GM12864 (cell line): Measurements from ENCODE around the gene FFAR3.
"Not testable (repeated sequence)": the region's sequence is repeated elsewhere in the genome, so short reads cannot be mapped to it uniquely, and the experiment has no call there.

Experiments
- DNase-seq: peaks from one replicate; pipeline ENCODE4 v3.0.0-alpha.2; 2011; ENCODE audit warnings: low read depth
- H3K4me3 ChIP-seq: 2 replicates; pipeline ENCODE4 v1.5.1; 2011; ENCODE audit warnings: mild to moderate bottlenecking, low read depth, low read length, control low read depth
- TF ChIP-seq, protein P1 (sequence below): IDR thresholded peaks from 2 replicates; pipeline ENCODE4 v1.5.1; 2011; ENCODE audit warnings: low read depth, mild to moderate bottlenecking, moderate library complexity, low read length, control low read depth, inconsistent platforms; ENCODE audit errors: missing control alignments

Gene FFAR3

DNA sequence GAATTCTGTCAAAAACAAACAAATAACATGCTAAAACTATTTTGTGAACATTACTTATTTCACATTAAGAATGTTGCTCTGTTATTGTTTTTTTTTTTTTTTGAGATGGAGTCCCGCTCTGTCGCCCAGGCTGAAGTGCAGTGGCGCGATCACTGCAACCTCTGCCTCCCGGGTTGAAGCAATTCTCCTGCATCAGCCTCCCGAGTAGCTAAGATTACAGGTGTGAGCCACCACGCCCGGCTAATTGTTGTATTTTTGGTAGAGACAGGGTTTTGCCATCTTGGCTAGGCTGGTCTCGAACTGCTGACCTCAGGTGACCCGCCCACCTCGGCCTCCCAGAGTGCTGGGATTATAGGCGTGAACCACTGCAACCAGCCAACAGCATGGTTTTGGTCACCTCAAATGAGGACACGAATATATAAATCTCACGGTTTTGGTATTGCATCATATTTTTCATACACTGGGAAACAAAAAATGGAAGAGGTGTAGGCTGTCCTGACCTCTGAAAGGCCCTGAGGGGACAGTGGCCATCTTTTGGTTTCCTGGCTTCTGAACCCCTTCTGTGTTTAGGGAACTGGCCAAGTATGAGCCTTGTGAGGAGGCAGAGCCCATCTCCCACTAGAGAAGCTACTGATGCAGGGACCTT lies 38.1 kb downstream of the FFAR3 start:
- TF ChIP-seq, protein P1, sequence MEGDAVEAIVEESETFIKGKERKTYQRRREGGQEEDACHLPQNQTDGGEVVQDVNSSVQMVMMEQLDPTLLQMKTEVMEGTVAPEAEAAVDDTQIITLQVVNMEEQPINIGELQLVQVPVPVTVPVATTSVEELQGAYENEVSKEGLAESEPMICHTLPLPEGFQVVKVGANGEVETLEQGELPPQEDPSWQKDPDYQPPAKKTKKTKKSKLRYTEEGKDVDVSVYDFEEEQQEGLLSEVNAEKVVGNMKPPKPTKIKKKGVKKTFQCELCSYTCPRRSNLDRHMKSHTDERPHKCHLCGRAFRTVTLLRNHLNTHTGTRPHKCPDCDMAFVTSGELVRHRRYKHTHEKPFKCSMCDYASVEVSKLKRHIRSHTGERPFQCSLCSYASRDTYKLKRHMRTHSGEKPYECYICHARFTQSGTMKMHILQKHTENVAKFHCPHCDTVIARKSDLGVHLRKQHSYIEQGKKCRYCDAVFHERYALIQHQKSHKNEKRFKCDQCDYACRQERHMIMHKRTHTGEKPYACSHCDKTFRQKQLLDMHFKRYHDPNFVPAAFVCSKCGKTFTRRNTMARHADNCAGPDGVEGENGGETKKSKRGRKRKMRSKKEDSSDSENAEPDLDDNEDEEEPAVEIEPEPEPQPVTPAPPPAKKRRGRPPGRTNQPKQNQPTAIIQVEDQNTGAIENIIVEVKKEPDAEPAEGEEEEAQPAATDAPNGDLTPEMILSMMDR, result no peak
- H3K4me3 ChIP-seq, result no peak overlapping the region
- DNase-seq, result no peak

DNA sequence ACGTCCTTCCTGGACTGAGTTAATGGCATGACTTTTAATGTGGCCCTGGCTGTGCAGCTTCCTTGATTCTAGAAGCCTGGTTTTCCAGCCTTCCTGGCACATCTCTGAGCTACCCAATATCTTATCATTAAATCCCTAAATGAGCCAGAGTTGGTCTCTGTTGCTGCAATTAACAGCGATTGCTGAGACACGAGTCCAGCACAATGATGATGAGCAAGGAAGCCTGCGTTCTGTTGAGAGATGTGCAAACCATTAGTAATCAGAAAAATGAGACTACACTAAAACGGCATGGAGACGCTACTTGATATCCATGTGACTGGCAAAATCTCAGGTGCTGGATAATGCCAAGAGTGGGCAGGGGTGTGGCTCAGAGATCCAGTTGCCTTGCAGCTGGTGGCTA lies 38.8 kb downstream of the FFAR3 start:
- no peak overlapping the region for H3K4me3 ChIP-seq
- TF ChIP-seq, protein P1, result no peak
- no peak for DNase-seq

DNA sequence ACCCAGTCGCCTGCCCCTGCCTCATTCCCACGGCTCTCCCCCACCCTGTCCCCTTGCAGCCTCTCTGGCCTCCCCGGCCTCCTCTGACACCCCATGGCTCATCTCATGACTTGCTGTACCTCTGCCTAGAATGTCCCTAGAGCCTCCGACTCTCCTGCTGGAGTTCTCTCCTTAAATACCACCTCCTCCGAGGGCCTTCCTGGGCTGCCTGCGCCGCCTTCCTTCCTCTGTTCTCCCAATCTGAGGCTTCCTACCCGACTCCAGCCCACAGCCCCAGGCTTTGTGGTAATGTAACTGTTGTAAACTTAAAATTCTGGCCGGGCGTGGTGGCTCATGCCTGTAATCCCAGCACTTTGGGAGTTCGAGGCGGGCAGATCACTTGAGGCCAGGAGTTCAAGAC lies 40.3 kb downstream of the FFAR3 start:
- no peak for DNase-seq
- no peak overlapping the region for H3K4me3 ChIP-seq
- TF ChIP-seq, protein P1, result no peak

DNA sequence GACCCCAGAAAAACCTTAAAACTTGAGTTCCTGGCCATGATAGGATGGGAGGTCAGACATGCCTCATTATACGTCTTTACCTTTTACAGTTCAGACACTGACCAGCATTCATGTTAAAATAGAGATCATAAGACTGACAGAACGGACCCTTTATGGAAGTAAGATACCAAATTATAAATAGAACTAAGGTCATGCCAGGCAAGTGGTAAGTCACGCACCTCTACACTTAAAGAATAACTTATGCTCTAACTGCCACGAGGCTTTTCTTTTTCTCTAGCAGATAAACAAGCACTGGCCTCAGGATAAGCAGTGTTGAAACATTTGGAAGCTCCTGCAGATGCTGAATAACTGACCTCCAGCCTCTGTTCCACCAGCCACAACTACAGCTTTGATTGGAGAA lies 41.0 kb downstream of the FFAR3 start:
- H3K4me3 ChIP-seq, result no peak overlapping the region
- DNase-seq, result no peak
- TF ChIP-seq, protein P1, result no peak

DNA sequence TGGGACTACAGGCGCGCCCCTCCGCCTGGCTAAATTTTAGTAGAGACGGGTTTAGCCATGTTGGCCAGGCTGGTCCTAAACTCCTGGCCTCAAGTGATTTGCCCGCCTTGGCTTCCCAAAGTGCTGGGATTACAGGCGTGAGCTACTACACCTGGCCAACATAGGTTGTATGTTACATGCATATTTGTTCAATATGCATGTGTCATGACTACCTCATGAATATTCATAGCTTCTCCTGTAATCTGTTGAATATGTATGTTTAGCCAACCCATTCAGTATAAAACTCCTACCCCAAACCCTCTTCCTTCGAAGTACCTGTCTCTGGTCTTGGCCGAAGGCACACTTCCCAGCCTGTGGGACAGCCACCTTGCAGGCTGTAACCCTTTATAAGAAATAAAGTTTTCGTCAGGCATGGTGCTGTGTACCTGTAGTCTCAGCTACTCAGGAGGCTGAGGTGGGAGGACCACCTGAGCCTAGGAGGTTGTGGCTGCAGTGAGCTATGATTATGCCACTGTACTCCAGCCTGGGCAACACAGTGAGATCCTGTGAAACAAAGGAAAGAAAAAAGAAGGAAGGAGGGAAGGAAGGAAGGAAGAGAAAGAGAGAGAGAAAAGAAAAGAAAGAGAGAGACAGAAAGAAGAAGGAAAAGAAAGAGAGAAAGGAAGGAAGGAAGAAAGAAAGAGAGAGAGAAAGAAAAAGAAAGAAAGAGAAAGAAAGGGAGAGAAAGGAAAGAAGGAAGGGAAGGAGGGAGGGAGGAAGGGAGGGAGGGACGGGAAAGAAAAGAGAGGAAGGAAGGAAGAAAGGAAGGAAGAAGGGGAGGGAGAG lies 41.9 kb downstream of the FFAR3 start:
- TF ChIP-seq, protein P1, result no peak
- H3K4me3 ChIP-seq, result no peak overlapping the region
- no peak for DNase-seq

DNA sequence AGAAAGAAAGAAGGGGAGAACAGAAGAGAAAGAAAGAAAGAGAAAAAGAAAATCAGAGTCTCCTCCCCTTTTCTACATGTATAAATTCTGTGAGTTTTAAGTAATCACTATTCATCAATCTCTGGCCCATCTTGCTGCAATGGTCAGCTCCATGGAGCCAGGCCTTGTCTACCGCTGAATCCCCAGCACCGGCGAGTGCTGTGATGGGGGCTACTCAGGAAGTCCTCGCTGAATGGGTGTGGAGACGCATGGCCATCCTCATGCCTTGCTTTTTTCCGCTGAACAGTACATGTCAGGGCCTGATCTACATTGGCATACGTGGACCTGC lies 42.5 kb downstream of the FFAR3 start:
- TF ChIP-seq, protein P1, result no peak
- H3K4me3 ChIP-seq, result no peak overlapping the region
- DNase-seq, result no peak

DNA sequence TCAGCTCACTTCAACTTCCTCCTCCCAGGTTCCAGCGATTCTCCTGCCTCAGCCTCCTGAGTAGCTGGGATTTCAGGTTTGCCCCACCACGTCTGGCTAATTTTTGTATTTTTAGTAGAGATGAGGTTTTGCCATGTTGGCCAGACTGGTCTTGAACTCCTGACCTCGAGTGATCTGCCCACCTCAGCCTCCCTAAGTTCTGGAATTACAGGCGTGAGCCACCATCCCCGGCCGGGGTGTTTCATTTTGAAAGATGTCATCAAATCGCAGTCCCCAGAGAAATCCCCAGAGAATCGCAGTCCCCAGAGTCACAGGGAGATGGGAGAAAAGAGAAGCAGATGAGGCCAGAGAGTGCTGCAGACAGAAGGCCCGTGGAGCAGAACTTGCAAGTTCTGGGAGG lies 43.2 kb downstream of the FFAR3 start:
- not testable (repeated sequence) for H3K4me3 ChIP-seq
- DNase-seq, result peak; percentile 24
